Measurements from ENCODE around the gene CACNA2D3. TPM values are rescaled to one million over a fixed set of nuclear protein-coding genes. Genes with fewer than 3 reads are reported as not detected.

Gene CACNA2D3
- total and polyA plus RNA-seq, 2 experiments from 2014 or later = 1.1 to 2.5 TPM

- no peaks in the 10 kb centered on the region for H3K4me1 ChIP-seq (ENCODE audit: insufficient read depth)
- DNase-seq (ENCODE audit: low spot score) = no peak
- no peak for TF ChIP-seq CTCF (IDR thresholded peaks at IDR 0.05; ENCODE audit: poor library complexity)
- TF ChIP-seq EZH2phosphoT487 (IDR thresholded peaks at IDR 0.05; ENCODE audit: low read depth, severe bottlenecking, unreplicated experiment) = no peak
- no peak for TF ChIP-seq EZH2 (IDR thresholded peaks at IDR 0.05; ENCODE audit: borderline replicate concordance)
- H3K9me2 ChIP-seq (replicated peaks; ENCODE audit: insufficient read depth) = no peaks in the 10 kb centered on the region
- H3K27me3 ChIP-seq = no peaks in the 10 kb centered on the region
- no peak overlapping the region for H3K27ac ChIP-seq
- H3K4me2 ChIP-seq = no peak overlapping the region
- no peak overlapping the region for H2AFZ ChIP-seq
- no peaks in the 10 kb centered on the region for H3K36me3 ChIP-seq (replicated peaks; ENCODE audit: insufficient read depth, low read depth)
- H3K9me3 ChIP-seq (ENCODE audit: low read depth) = no peaks in the 10 kb centered on the region
- H3K79me2 ChIP-seq = no peaks in the 10 kb centered on the region
- WGBS (ENCODE audit: low lambda C conversion rate, missing lambda C conversion rate) = 75% methylated on average over 5 of the region's 5 CpGs
- H4K20me1 ChIP-seq (ENCODE audit: insufficient read depth, poor library complexity, severe bottlenecking) = no peaks in the 10 kb centered on the region
- H3K4me3 ChIP-seq = no peak overlapping the region
These were observed 661.7 kb downstream of the CACNA2D3 start for GRCh38 chr3:54784021-54784420.

GRCh38 chr3:54785976-54786375 lies 663.6 kb downstream of the CACNA2D3 start:
- Histone ChIP-seq H3K27me3 (no peaks in the 10 kb centered on the region), H3K79me2 (no peaks in the 10 kb centered on the region), H3K4me3 (no peak overlapping the region), H3K9me2 (replicated peaks; ENCODE audit: insufficient read depth) (no peaks in the 10 kb centered on the region), H3K36me3 (replicated peaks; ENCODE audit: insufficient read depth, low read depth) (no peaks in the 10 kb centered on the region), H2AFZ (no peak overlapping the region), H3K27ac (no peak overlapping the region), H3K9me3 (ENCODE audit: low read depth) (no peaks in the 10 kb centered on the region), H3K4me1 (ENCODE audit: insufficient read depth) (no peaks in the 10 kb centered on the region), H4K20me1 (ENCODE audit: insufficient read depth, poor library complexity, severe bottlenecking) (no peaks in the 10 kb centered on the region), H3K4me2 (no peak overlapping the region)
- WGBS (ENCODE audit: low lambda C conversion rate, missing lambda C conversion rate) = 88% methylated on average over 3 of the region's 3 CpGs
- TF ChIP-seq CTCF (IDR thresholded peaks at IDR 0.05; ENCODE audit: poor library complexity) (no peak), EZH2phosphoT487 (IDR thresholded peaks at IDR 0.05; ENCODE audit: low read depth, severe bottlenecking, unreplicated experiment) (no peak), EZH2 (IDR thresholded peaks at IDR 0.05; ENCODE audit: borderline replicate concordance) (no peak)
- DNase-seq (ENCODE audit: low spot score) = no peak

GRCh38 chr3:54790051-54790450 lies 667.7 kb downstream of the CACNA2D3 start:
- Histone ChIP-seq H3K4me3 (no peak overlapping the region), H4K20me1 (ENCODE audit: insufficient read depth, poor library complexity, severe bottlenecking) (no peaks in the 10 kb centered on the region), H2AFZ (no peak overlapping the region), H3K4me1 (ENCODE audit: insufficient read depth) (no peaks in the 10 kb centered on the region), H3K27me3 (no peaks in the 10 kb centered on the region), H3K4me2 (no peak overlapping the region), H3K79me2 (no peaks in the 10 kb centered on the region), H3K36me3 (replicated peaks; ENCODE audit: insufficient read depth, low read depth) (no peaks in the 10 kb centered on the region), H3K9me3 (ENCODE audit: low read depth) (no peaks in the 10 kb centered on the region), H3K27ac (no peak overlapping the region), H3K9me2 (replicated peaks; ENCODE audit: insufficient read depth) (no peaks in the 10 kb centered on the region)
- 92% methylated on average over 3 of the region's 3 CpGs for WGBS (ENCODE audit: low lambda C conversion rate, missing lambda C conversion rate)
- TF ChIP-seq EZH2 (IDR thresholded peaks at IDR 0.05; ENCODE audit: borderline replicate concordance) = no peak
- no peak for TF ChIP-seq CTCF (IDR thresholded peaks at IDR 0.05; ENCODE audit: poor library complexity)
- no peak for TF ChIP-seq EZH2phosphoT487 (IDR thresholded peaks at IDR 0.05; ENCODE audit: low read depth, severe bottlenecking, unreplicated experiment)
- DNase-seq (ENCODE audit: low spot score) = no peak

Data from hepatocyte (in vitro differentiated cells).